22Rv1 (cell line): Measurements from ENCODE around the gene ZSCAN4.

ENCODE experiments used
- H3K27ac ChIP-seq: fragments of 450-650 bp; 2 replicates; pipeline ENCODE4 v1.5.1; 2017
- ZFX ChIP-seq: fragments of 450-650 bp; IDR thresholded peaks from 2 replicates; pipeline ENCODE4 v1.6.1; 2017; ENCODE audit warnings: antibody characterized with exemption, borderline replicate concordance
- TF ChIP-seq, protein P1 (sequence below): fragments of 450-650 bp; IDR thresholded peaks from 2 replicates; pipeline ENCODE4 v1.5.1; 2017; ENCODE audit warnings: mild to moderate bottlenecking

ZSCAN4 gene

GRCh38 chr19:57668635-57669034, at the start of gene ZSCAN4:
ZSCAN4 (plus strand) TSS chr19:57668935; CDS start chr19:57676146, 7,211 bp downstream.
- TF ChIP-seq, protein P1, sequence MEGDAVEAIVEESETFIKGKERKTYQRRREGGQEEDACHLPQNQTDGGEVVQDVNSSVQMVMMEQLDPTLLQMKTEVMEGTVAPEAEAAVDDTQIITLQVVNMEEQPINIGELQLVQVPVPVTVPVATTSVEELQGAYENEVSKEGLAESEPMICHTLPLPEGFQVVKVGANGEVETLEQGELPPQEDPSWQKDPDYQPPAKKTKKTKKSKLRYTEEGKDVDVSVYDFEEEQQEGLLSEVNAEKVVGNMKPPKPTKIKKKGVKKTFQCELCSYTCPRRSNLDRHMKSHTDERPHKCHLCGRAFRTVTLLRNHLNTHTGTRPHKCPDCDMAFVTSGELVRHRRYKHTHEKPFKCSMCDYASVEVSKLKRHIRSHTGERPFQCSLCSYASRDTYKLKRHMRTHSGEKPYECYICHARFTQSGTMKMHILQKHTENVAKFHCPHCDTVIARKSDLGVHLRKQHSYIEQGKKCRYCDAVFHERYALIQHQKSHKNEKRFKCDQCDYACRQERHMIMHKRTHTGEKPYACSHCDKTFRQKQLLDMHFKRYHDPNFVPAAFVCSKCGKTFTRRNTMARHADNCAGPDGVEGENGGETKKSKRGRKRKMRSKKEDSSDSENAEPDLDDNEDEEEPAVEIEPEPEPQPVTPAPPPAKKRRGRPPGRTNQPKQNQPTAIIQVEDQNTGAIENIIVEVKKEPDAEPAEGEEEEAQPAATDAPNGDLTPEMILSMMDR, result no peak
- TF ChIP-seq ZFX, result no peak
- no peak within 1 kb of the TSS for H3K27ac ChIP-seq

GRCh38 chr19:57620673-57621348, 47.9 kb upstream of the ZSCAN4 start:
- no peak overlapping the region for H3K27ac ChIP-seq
- TF ChIP-seq, protein P1, result no peak
- TF ChIP-seq ZFX, result no peak

DNA sequence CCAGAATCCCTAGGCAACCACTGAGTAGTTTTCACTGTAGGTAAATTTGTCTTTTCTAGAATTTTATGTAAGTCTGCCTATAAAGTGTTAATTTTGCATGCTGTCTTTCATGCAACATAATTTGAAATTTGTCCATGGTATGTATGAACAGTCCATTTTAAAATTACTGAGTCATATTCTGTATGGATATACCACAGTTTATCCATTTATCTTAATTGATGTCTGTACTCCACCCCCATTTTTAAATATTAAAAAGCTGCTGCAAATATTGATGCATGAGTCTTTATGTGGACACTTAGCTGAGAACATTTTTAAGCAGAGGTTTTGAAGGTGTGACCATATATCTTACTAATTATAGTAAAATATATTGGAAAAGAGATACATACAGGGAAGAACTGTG, 45.6 kb upstream of the ZSCAN4 start:
- no peak overlapping the region for H3K27ac ChIP-seq

GRCh38 chr19:57632987-57633831, 35.5 kb upstream of the ZSCAN4 start, which contains the start of gene ZNF211:
ZNF211 (plus strand) TSS chr19:57633168; CDS start chr19:57633347, 179 bp downstream.
- no peak for TF ChIP-seq ZFX
- TF ChIP-seq, protein P1, result 0 out of 2 replicates have a peak, but pooled peaks have one; percentile 2
- H3K27ac ChIP-seq, result no peak within 1 kb of the TSS; the same call in 1 of the 2 replicates

More for the DNA sequence above, 45.6 kb upstream of the ZSCAN4 start:
- TF ChIP-seq, protein P1, result no peak
- no peak for TF ChIP-seq ZFX

DNA sequence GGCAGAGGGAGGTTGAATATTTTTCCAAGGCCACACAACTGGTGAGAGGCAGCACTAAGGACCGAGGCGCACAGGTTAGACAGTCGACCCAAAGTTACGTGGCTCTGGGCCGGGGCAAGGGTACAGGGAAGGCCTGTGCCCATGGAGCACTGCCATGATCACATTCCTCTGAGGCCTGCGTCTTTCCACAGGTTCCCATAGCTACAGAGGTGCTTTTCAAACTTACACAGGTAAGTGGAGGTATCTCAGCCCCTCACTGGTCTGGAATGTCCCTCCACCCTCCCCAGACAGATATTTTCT, 35.0 kb upstream of the ZSCAN4 start:
- no peak overlapping the region for H3K27ac ChIP-seq
- TF ChIP-seq, protein P1, result no peak
- no peak for TF ChIP-seq ZFX

- TF ChIP-seq, protein P1, result no peak
- no peak for TF ChIP-seq ZFX
- H3K27ac ChIP-seq, result no peak overlapping the region
These were observed 31.4 kb upstream of the ZSCAN4 start for GRCh38 chr19:57637379-57637778.
